Epidermal melanocyte (primary cell): Measurements from ENCODE around the gene HMG20A.

Experiments used
- DNase-seq: peaks from one replicate; pipeline ENCODE4 v3.0.0; 2011; ENCODE audit warnings: low spot score; ENCODE audit not compliant: insufficient read length

Gene HMG20A

DNA sequence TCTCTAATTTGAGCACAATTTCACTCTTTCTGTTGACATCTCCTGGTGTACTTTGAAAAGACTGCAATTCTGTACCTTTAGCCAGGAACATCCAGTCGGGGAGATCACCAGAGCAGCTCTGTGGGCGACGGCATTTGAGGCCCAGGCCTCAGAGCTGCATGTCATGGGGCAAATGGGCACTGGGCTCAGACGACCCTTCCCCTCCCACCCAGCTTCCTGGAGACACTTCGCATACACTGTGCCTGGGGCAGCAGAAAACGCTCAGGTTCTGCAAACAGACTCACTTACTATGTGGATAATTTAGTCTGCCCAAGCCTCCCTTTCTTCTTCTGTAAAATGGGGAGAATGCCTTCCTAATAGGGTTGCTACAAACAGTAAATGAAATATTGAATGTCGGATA, 96.9 kb downstream of the HMG20A start:
- no peak for DNase-seq

DNA sequence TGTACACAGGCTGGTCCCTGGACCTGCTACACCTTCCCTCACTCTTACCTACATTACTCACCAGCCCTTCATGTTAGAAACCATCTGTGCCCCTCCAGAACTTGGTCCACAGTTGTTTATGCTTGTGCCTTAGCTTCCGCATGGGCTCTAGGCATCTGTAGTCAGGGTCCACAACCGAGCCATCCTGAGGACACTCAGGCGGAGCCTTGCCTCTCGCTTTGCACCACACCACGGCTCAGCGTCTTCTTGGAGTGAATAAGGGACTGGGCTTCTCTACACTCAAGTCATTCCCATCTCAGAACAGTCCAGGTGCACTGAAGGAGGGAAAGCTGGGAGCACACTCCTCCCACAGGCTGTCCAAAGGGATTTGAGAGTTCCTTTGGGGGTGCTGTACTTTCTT, 97.8 kb downstream of the HMG20A start:
- DNase-seq = no peak

DNA sequence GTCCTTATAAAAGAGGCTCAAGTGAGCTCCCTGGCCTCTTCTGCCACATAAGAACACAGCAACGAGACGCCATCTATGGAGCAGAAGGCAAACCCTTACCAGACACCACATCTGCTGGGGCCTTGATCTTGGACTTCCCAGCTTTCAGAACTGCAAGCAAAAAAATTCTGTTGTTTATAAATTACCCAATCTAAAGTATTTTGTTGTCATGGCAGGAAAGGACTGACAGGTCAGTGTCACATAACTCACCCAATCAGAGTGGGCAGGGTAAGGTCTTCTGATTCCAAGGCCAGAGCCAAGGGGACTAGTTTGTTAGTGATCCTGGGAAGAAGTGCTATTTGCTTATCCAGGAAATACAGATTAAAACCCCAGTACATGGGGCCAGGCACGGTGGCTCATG, 98.9 kb downstream of the HMG20A start:
- DNase-seq = no peak

DNA sequence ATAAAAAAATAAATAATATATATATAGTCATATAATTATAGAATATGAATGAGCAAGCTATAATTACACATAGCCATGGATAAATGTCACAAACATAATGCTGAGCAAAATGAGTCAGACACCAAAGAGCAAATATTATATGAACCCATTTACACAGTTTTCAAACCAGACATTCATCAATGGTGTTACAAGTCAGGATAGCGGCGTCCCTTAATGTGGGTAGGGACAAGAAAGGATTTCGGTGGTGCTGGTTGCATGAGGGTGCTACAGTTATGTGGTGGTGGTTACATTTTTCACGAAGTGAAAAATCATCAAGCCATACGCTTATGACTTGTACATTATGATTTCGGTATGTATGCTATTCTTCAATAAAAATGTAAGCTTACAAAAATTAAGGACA, 100.5 kb downstream of the HMG20A start:
- DNase-seq = no peak

DNA sequence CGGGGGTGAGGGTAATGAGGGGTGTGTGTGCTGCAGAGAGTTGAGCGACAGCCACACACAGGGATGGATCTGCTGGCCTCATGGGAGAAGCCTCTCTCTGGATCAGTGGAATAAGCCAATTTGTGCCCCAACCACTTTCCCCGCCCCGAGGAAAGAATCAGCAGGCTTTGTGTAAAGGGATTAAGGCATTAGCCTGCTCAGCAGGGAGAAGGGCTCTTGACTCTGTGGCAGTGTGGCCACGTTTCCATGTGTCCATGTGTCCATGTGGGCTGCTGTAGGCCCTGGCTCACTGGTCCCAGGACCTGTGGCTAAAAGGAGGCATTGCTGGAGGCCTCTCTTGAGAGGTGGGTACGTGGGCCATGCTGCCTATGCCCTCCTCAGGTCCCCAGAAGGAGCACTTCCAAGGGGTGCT, 104.7 kb downstream of the HMG20A start:
- DNase-seq = no peak

DNA sequence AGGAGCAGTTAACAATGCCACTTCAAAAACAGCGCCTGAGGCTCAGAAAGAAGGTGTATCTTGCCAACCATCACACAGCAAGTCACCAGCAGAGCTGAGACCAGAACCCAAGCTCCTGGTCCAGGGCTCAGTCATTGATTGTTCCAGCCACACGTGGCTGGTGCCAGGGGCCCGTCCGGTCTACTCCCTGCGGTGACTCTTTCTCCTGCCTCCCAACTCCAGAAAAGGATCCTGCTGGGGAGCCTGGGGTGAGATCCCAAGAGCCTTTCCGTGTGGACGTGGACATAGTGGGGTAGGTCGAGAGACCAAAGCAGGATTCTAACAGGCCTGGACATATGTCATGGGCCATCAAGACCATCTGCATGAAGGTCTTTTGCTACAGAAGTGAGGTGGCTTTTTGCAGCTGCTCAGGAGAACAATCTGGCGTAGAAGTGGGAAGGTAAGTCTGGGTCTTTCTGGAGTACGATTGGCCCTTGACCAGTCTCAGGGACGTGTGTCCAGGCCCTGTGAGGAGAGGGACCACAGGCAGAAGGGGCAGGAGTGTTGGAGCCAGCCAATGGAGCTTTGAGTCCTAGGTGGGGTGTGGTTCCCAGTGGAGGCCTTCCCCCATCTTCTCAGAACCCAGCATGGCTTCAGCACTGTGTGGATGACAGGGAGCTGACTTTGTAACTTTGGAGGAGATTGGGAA, 105.4 kb downstream of the HMG20A start:
- no peak for DNase-seq

DNA sequence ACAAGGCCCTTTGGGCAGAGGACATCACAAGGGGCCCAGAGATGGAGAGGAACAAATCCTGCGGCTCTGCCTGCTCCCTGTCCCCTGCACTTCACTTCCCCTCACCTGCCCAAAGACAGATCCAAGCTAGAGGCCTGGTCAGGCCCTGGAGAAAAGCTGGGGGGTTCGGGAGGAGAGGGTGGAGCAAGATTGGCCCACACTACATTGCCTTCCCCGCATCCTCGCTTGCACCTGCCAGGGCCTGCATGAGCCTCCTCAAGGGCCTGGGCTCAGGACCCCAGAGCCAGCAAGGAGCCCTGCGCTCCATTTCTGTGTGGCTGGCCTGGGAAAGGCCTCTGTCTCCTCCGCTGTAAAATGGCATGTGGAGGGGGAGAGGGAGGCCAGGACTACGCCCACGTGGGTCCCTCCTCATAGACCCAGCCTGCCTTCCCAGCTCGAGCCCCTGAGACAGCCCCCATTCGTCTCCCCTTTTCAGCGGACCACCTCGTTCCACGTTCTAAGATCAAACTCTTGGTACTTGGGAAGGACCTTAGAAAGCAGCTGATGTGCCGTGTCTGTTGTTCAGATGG, 106.0 kb downstream of the HMG20A start:
- DNase-seq = no peak

DNA sequence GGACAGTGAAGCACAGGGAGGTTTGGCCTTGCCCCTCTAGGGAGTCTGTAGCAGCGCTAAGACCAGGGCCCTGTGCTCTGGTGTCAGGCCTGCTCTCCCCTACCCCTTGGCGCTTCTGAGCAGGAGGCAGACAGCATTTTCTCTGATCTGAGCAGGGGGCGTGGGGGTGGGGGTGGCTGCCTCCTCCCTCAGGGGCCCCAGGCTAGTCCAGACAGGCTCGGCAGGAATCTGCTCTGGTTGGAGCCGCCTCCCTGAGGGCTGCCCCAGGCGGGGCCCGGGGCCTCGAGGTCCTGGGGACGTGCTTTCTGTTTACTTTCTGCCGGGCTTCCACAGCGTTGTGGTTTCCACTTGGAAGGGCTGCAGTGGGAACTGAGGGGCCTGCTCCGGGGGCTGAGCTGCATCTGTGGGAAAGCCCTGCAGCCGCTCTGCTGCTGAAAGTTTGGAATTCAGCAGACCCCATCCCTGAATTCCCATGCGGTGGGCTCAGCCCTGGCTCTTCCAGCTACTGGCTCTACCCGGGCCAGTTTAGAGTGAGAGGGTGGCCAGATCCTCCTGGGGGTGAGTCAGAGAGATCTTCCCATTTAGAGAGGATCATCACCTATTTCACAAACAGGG, 106.6 kb downstream of the HMG20A start:
- no peak for DNase-seq

DNA sequence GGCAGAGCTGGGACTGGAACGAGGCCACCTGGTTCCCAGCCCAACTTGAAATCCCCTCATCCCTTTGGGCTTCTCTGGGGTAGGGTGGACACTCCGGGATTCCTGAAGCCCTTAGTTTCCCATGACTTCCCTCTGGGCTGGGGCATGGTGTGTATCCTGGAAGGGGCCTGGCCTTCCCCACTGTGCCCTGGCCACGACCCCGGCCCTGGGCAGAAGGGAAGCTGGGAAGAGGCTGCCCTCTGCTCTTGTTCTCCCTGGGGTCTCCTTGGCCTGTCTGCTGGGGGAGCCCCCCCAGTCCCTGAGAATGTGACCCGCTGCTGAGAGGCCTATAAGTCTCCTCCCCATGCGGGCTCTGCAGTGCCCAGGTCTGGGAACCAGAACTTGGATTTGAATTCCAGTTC, 107.1 kb downstream of the HMG20A start:
- no peak for DNase-seq

DNA sequence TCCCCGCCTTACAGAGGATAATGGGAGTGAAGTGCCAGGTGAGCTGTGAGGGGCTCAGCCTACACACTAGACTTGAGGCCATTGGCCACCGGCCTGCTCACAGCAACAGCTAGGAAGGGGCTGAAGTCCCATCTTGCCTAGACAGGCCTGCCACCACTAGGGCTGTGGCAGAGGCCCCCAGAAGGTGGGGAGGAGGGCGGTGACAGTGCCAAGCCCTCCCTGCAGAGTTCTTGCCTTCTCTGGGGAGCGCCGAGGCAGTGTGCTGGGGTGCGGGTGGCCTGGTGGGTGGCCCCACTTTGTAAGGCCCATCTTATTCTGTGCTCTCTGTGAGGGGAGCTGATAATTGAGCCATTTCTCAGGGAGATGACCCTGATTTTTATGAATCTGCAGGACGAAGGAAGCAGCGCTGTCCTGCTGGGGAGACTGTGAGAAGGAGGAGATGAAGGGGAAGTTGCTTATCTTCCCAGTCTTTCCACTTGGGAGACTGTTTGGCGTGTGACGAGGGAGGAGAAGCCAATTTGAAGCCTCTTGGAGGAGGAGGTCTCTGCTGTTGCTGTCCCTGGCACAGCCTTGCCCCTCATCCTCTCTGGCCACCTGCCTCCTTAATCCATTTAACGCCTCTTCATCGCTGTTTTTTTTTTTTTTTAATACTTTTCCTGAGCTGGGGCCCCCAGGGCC, 107.7 kb downstream of the HMG20A start:
- no peak for DNase-seq

DNA sequence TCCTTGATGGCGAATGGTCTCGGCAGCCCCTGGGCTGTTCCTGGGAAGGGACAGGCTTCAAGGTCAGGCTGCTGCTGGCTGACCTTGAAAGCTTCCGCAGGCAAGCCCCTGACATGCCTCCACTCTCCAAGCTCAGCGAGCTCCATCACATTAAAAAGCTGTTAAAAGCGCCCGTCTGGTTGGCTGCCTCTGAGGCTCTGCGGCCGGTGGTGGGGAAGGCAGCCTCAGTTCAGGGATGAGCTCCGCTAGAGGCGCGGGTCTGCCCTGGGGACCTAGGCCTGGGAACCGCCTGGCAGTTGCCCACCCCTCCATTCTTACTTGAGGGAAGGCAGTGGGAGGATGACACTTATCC, 108.3 kb downstream of the HMG20A start:
- DNase-seq = no peak

DNA sequence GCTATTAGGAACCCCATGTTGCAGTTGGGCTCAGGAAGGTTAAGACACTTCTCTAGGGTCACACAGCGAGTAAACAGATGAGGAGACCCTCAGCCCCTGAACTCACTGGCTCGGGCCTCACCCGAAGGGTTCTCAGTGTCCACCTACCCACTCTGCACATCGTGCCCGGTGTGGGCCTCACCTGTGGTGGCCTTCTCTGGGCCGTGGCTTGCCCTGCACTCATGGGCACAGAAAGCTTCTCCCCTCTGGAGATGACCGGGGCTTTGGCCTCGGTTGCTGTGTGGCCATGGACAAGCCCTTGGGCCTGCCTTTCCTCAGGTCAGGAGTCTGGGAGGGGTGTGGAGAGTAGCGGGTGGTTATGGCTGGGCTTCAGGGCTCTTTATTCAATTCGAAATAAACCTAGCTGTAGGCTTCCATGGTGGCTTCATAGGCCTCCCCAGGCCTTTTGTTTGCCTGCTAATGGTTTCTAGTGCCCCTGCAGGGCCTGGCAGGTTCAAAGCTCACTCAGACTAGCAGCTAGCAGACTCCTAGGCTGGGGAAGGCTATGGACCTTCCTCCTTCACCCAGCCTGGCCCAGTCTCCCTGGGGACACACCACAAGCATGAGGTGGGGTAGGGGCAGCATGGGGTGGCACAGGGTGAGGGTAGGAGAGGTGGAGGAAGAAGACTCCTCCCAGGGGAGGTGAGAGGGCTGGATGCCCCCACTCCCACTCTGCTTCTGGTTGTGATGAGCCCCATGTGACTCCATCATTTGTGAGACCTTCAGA, 108.9 kb downstream of the HMG20A start:
- DNase-seq = no peak

DNA sequence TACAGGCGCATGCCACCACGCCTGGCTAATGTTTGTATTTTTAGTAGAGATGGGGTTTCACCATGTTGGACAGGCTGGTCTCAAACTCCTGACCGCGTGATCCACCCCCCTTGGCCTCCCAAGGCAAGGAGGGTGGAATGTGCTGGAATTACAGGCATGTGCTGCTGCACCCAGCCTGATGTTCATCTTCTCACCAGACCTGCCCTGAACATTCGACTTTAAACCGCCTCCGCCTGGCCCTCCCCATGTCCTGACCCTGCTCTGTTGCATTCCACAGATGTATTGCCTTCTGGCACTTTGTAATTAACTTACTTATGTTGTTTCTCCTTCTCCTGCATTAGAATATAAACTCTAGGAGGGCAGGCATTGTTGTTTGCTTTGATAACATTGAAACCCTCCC, 109.9 kb downstream of the HMG20A start:
- no peak for DNase-seq

DNA sequence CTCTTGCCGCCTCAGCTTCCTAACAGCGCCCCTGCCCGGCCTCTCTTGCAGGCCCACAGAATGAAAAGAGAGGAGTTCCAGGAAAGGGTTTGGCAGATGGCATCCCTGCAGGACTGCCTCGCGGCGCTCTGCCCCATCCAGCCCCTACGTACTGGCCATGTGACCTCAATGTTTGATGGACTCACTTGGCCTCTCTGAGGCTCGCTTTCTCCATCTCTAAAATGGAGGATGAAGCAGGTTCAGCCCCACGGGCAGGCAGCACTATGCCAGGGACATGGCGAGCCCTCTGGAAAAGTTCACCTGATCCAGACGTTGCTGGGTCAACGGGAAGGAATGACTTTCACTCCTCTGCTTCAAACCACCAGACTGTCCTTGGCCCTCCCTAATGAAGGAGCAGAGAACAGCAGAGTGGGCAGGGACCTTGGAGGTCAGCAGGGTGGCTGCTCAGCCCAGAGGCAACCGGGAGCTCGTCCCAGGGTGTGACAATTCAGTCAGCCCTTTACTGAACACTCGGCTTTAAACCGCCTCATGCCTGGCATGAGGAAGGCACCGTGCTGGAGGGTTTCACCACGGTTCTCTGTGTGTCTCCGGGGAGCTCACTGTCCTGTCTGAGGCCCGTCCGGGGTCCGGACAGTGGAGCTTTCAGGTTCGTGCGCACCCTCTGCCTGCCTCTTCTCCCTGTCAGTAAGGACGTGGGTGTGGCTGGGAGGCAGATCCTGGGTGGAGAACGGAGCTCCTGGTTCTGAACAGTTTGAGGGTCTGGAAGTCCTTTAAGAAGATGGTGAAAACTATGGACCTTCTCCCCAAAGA, 110.7 kb downstream of the HMG20A start:
- no peak for DNase-seq

DNA sequence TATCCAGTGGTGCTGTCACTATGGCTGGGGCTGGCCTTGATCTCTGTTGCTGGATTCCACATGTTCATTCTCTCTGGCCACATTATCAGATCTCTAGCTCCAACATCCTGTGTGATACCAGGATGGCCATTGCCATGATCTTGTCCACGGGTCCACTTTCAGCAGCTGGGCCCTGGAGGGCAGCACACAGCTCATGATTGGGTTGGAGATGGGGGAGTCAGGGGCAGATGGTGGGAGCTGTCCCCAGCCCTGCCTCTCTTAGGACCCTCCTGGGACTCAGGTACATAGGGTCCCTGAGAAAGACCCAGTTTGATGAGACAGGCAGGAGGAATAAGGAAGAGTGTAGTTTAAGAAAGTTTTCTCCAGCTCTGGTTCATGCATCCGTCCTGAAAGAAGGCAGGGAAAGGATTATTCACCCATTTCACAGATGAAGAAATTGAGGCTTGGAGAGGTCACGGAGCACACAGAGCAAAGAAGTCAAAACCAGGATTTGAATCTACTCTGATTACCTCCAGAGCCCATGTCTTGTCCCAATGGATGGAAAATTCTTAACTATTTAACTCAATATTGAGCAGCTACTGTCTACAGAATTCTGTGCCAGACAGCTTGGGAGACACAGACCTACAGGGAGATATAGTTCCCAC, 111.5 kb downstream of the HMG20A start:
- DNase-seq = no peak

DNA sequence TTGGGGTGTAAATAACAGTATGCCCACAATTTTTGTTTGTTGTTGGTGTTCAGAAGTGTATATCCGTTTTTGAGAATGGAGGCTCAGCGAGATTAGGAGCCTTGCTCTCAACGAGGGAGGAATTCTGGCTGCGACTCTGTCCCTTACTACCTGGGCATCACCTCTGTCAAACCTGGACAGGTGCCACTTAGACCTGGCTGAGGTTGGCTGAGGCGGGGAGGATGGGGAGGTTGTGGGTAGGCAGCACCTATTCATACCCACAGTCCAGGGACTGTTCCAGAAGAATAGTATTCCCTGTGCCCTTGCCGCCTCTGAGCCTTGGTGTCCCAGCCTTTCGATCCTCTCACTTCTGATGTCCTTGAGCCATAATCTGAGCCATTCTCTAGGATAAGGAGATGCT, 112.2 kb downstream of the HMG20A start:
- no peak for DNase-seq

DNA sequence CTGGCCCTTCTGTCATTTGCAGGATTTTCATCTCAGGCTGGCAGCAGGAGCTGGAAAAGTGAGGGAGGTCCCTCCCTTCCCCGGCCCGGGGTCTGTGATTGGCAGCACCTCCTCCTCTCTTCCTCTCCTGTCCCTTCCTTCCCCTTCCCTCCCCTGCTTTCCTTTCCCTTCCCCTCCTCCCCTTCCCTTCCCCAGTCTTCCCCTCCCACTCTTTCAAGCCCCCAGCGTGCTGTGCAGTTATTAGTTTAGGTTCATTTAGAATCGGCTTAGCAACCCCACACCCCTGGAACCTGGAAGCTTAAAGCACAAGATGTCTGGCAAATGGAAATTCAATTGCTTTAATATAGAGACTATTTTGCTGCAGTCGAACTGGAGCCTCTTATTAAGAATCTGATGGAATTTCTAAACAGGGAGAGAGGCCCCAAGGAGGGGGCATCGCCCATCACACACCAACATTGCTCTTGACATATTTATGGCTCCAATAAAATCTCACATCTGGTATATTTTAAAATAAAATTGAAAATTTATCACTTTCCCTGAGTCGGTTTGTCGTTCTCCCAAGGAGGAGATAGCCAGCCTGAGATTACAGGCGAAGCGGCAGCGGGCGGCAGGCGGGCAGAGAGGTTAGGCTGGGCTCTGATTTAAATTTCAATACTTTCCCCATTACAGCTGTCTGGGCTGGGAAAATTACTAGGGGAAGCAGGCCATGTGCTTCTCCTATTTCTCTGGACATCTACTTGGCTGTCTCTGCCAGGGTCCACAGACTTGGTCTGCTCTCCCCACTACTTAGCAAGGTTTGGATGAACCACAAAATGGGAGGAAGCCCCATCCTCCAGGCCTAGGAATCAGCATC, 113.1 kb downstream of the HMG20A start:
- no peak for DNase-seq
